HG02840 (cell line): ENCODE measurements around the gene DIO2.

Experiments used
- ATAC-seq: cut with Tn5 transposase; IDR thresholded peaks from one replicate; pipeline ENCODE4 v1.9.1; 2021; ENCODE audit warnings: mild to moderate bottlenecking, moderate library complexity, moderate number of reproducible peaks; ENCODE audit not compliant: unreplicated experiment, low FRiP score

Gene DIO2

GRCh38 chr14:80211153-80212022 is at the start of gene DIO2:
Gene DIO2, minus strand, starts transcription at chr14:80211504. Its CDS starts 32 bp downstream, at chr14:80211472.
- ATAC-seq: no peak

GRCh38 chr14:80260645-80261044 is 49.3 kb upstream of the DIO2 start:
- ATAC-seq: no peak

- no peak for ATAC-seq
These were observed 28.3 kb upstream of the DIO2 start for GRCh38 chr14:80239631-80240030.

GRCh38 chr14:80237143-80237542 is 25.8 kb upstream of the DIO2 start:
- no peak for ATAC-seq

- no peak for ATAC-seq
These were observed 22.3 kb upstream of the DIO2 start for GRCh38 chr14:80233470-80234089.

GRCh38 chr14:80231702-80232101 is 20.4 kb upstream of the DIO2 start:
- ATAC-seq: no peak

- ATAC-seq: no peak
These were observed 12.6 kb upstream of the DIO2 start for GRCh38 chr14:80223696-80224465.

GRCh38 chr14:80216818-80217217 is 5.5 kb upstream of the DIO2 start:
- ATAC-seq: no peak

- no peak for ATAC-seq
These were observed 4.7 kb upstream of the DIO2 start for GRCh38 chr14:80215756-80216581.

- no peak for ATAC-seq
These were observed 3.8 kb upstream of the DIO2 start for GRCh38 chr14:80215081-80215480.

- no peak for ATAC-seq
These were observed 2.3 kb upstream of the DIO2 start for GRCh38 chr14:80213602-80214001.

- no peak for ATAC-seq
These were observed 706 bp upstream of the DIO2 start for GRCh38 chr14:80212023-80212397.

- no peak for ATAC-seq
These were observed 2.8 kb downstream of the DIO2 start for GRCh38 chr14:80208461-80208860.

GRCh38 chr14:80206351-80207080 is 4.8 kb downstream of the DIO2 start:
- ATAC-seq: no peak

- ATAC-seq: no peak
These were observed 8.3 kb downstream of the DIO2 start for GRCh38 chr14:80202888-80203562.

GRCh38 chr14:80200093-80200492 is 11.2 kb downstream of the DIO2 start:
- no peak for ATAC-seq

- ATAC-seq: no peak
These were observed 22.7 kb downstream of the DIO2 start for GRCh38 chr14:80188571-80188970.

GRCh38 chr14:80186301-80186800 is 25.0 kb downstream of the DIO2 start:
- ATAC-seq: no peak

GRCh38 chr14:80176893-80177292 is 34.4 kb downstream of the DIO2 start:
- no peak for ATAC-seq
